Measurements from ENCODE around the gene CPO. TPM values are rescaled to one million over a fixed set of nuclear protein-coding genes. Genes with fewer than 3 reads are reported as not detected.

Gene CPO
- total RNA-seq, 1 donor from 2014 or later = not detected

- DNase-seq (ENCODE audit: low read depth) = no peak
- H3K27me3 ChIP-seq (ENCODE audit: control insufficient read depth, insufficient read depth, low read length) = no peaks in the 10 kb centered on the region
- no peak for TF ChIP-seq CTCF (IDR thresholded peaks at IDR 0.05; ENCODE audit: insufficient read depth, low read length, poor library complexity, severe bottlenecking)
- H3K36me3 ChIP-seq (ENCODE audit: control insufficient read depth, insufficient read depth, low read length) = no peaks in the 10 kb centered on the region
- H3K4me3 ChIP-seq (ENCODE audit: low read depth, low read length) = no peak overlapping the region
Observed at GRCh38 chr2:206969192-206969591, 29.9 kb downstream of the CPO start.

GRCh38 chr2:206970589-206971360 is 31.5 kb downstream of the CPO start:
- Histone ChIP-seq H3K36me3 (ENCODE audit: control insufficient read depth, insufficient read depth, low read length) (no peaks in the 10 kb centered on the region), H3K4me3 (ENCODE audit: low read depth, low read length) (no peak overlapping the region), H3K27me3 (ENCODE audit: control insufficient read depth, insufficient read depth, low read length) (no peaks in the 10 kb centered on the region)
- no peak for TF ChIP-seq CTCF (IDR thresholded peaks at IDR 0.05; ENCODE audit: insufficient read depth, low read length, poor library complexity, severe bottlenecking)
- DNase-seq (ENCODE audit: low read depth) = no peak

GRCh38 chr2:206971805-206972204 is 32.5 kb downstream of the CPO start:
- DNase-seq (ENCODE audit: low read depth) = no peak
- Histone ChIP-seq H3K27me3 (ENCODE audit: control insufficient read depth, insufficient read depth, low read length) (no peaks in the 10 kb centered on the region), H3K4me3 (ENCODE audit: low read depth, low read length) (no peak overlapping the region), H3K36me3 (ENCODE audit: control insufficient read depth, insufficient read depth, low read length) (no peaks in the 10 kb centered on the region)
- TF ChIP-seq CTCF (IDR thresholded peaks at IDR 0.05; ENCODE audit: insufficient read depth, low read length, poor library complexity, severe bottlenecking) = no peak

GRCh38 chr2:206974551-206974950 is 35.2 kb downstream of the CPO start:
- DNase-seq (ENCODE audit: low read depth) = no peak
- Histone ChIP-seq H3K36me3 (ENCODE audit: control insufficient read depth, insufficient read depth, low read length) (no peaks in the 10 kb centered on the region), H3K27me3 (ENCODE audit: control insufficient read depth, insufficient read depth, low read length) (no peaks in the 10 kb centered on the region), H3K4me3 (ENCODE audit: low read depth, low read length) (no peak overlapping the region)
- TF ChIP-seq CTCF (IDR thresholded peaks at IDR 0.05; ENCODE audit: insufficient read depth, low read length, poor library complexity, severe bottlenecking) = no peak

- no peak for TF ChIP-seq CTCF (IDR thresholded peaks at IDR 0.05; ENCODE audit: insufficient read depth, low read length, poor library complexity, severe bottlenecking)
- H3K4me3 ChIP-seq (ENCODE audit: low read depth, low read length) = no peak overlapping the region
- H3K36me3 ChIP-seq (ENCODE audit: control insufficient read depth, insufficient read depth, low read length) = no peaks in the 10 kb centered on the region
- DNase-seq (ENCODE audit: low read depth) = no peak
- H3K27me3 ChIP-seq (ENCODE audit: control insufficient read depth, insufficient read depth, low read length) = no peaks in the 10 kb centered on the region
Observed at GRCh38 chr2:206978746-206979145, 39.4 kb downstream of the CPO start.

GRCh38 chr2:206979365-206979764 is 40.0 kb downstream of the CPO start:
- DNase-seq (ENCODE audit: low read depth) = no peak
- no peaks in the 10 kb centered on the region for H3K36me3 ChIP-seq (ENCODE audit: control insufficient read depth, insufficient read depth, low read length)
- no peaks in the 10 kb centered on the region for H3K27me3 ChIP-seq (ENCODE audit: control insufficient read depth, insufficient read depth, low read length)
- no peak for TF ChIP-seq CTCF (IDR thresholded peaks at IDR 0.05; ENCODE audit: insufficient read depth, low read length, poor library complexity, severe bottlenecking)
- no peak overlapping the region for H3K4me3 ChIP-seq (ENCODE audit: low read depth, low read length)

Data from kidney epithelial cell (primary cell).